UCSD-AML1 (cell line): ENCODE measurements around the gene FCN2.
"Not testable (repeated sequence)": the region's sequence is repeated elsewhere in the genome, so short reads cannot be mapped to it uniquely, and the experiment has no call there.

Experiments
- DNase-seq: peaks from one replicate; lab custom pipeline; 2025; ENCODE audit not compliant: unreplicated experiment; lab: John Stamatoyannopoulos, UW

The FCN2 gene

GRCh38 chr9:134847138-134847537, 33.5 kb upstream of the FCN2 start:
- DNase-seq, result no peak

- peak; percentile 58 for DNase-seq
Observed at GRCh38 chr9:134847752-134848432, 32.7 kb upstream of the FCN2 start.

- no peak for DNase-seq
Observed at GRCh38 chr9:134848504-134848903, 32.1 kb upstream of the FCN2 start.

GRCh38 chr9:134850611-134851010, 30.0 kb upstream of the FCN2 start:
- DNase-seq, result no peak

GRCh38 chr9:134851020-134851419, 29.6 kb upstream of the FCN2 start:
- DNase-seq, result peak; percentile 59

GRCh38 chr9:134852906-134853654, 27.5 kb upstream of the FCN2 start:
- no peak for DNase-seq

GRCh38 chr9:134853893-134854292, 26.7 kb upstream of the FCN2 start:
- no peak for DNase-seq

- DNase-seq, result no peak
Observed at GRCh38 chr9:134854541-134854981, 26.0 kb upstream of the FCN2 start.

- no peak for DNase-seq
Observed at GRCh38 chr9:134855231-134855899, 25.2 kb upstream of the FCN2 start.

- DNase-seq, result no peak
Observed at GRCh38 chr9:134855900-134856377, 24.7 kb upstream of the FCN2 start.

- not testable (repeated sequence) for DNase-seq
Observed at GRCh38 chr9:134857451-134857850, 23.2 kb upstream of the FCN2 start.

GRCh38 chr9:134858051-134858841, 22.4 kb upstream of the FCN2 start:
- no peak for DNase-seq

- DNase-seq, result no peak
Observed at GRCh38 chr9:134860510-134860909, 20.1 kb upstream of the FCN2 start.

GRCh38 chr9:134861595-134862334, 18.8 kb upstream of the FCN2 start:
- no peak for DNase-seq

GRCh38 chr9:134863306-134863902, 17.2 kb upstream of the FCN2 start:
- DNase-seq, result no peak

GRCh38 chr9:134863941-134864820, 16.4 kb upstream of the FCN2 start:
- DNase-seq, result no peak

GRCh38 chr9:134864821-134865190, 15.8 kb upstream of the FCN2 start:
- no peak for DNase-seq

GRCh38 chr9:134867917-134868750, 12.5 kb upstream of the FCN2 start:
- DNase-seq, result no peak
